GM10266 (cell line): ENCODE measurements around the gene NDNF.

Experiments used
- DNase-seq: peaks from one replicate; pipeline ENCODE4 v3.0.0; 2012; ENCODE audit errors: extremely low spot score
- CTCF ChIP-seq: IDR thresholded peaks from 2 replicates; pipeline ENCODE4 v1.5.1; 2012; ENCODE audit warnings: mild to moderate bottlenecking, low read depth; ENCODE audit not compliant: control insufficient read depth, insufficient read depth; ENCODE audit errors: missing control alignments

Gene NDNF, protein sequence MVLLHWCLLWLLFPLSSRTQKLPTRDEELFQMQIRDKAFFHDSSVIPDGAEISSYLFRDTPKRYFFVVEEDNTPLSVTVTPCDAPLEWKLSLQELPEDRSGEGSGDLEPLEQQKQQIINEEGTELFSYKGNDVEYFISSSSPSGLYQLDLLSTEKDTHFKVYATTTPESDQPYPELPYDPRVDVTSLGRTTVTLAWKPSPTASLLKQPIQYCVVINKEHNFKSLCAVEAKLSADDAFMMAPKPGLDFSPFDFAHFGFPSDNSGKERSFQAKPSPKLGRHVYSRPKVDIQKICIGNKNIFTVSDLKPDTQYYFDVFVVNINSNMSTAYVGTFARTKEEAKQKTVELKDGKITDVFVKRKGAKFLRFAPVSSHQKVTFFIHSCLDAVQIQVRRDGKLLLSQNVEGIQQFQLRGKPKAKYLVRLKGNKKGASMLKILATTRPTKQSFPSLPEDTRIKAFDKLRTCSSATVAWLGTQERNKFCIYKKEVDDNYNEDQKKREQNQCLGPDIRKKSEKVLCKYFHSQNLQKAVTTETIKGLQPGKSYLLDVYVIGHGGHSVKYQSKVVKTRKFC

GRCh38 chr4:121072224-121073003, at the start of gene NDNF:
Gene NDNF, minus strand, starts transcription at chr4:121072535. Its CDS starts 26,698 bp downstream, at chr4:121045837.
- no peak for DNase-seq
- TF ChIP-seq CTCF = no peak

GRCh38 chr4:121119715-121120114, 47.4 kb upstream of the NDNF start:
- DNase-seq = no peak
- no peak for TF ChIP-seq CTCF

GRCh38 chr4:121118344-121118743, 46.0 kb upstream of the NDNF start:
- no peak for DNase-seq

DNA sequence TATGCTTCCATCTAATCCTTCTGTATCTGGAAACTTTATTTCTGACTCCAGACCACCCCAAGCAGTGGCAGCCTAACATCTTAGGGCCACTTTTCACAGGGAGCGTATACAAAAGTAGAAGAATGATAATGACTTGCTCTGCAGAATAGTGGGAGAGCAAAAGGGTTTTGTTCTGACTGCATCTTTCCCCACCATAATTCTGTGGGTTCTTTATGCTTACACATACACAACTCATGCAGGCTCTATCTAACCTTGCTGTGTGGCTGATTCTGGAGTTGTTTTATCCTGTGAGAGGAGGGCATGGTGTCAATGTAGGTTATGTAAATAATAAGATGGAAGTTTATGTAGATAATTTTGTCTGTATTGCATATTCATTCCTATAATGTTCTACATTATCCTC, 42.4 kb upstream of the NDNF start:
- no peak for DNase-seq
- no peak for TF ChIP-seq CTCF

More at GRCh38 chr4:121118344-121118743, 46.0 kb upstream of the NDNF start:
- TF ChIP-seq CTCF = no peak

DNA sequence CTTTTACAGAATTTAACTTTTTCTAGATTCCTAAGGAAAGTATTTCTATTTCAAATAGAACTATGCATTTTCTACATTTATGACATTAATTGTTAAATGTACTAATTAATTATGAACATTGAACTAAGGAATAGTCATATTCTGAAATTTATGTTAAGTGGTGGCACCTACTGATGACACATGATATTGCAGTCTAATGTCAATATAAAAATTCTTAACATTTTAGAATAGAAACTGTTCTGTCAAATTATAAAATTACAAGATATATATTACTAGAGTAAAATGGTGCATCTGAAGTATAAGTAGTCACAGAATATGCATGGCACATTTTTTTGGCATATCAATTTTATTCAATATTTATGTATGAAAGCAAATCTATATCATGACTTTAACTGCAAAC, 40.2 kb upstream of the NDNF start:
- DNase-seq = no peak
- peak; percentile 21 for TF ChIP-seq CTCF

DNA sequence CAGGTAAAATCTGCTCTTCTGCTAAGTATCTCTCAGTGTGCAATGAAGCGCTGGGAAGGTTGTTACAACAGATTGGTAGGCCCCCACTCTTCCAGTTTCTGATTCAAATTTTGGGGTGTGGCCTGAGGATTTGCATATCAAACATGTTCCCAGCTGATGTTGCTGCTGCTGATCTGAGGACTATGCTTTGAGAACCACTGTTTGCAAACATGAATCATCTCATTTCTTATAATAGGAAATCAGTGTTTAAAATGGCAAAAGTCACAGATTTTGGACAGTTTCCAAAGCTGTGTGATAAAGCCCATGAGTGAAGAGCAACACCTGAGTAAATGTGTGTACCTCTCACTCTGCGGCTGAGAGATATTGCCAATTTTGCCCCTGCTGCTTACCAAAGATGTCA, 36.2 kb upstream of the NDNF start:
- TF ChIP-seq CTCF = no peak
- DNase-seq = no peak
